Adrenal gland (tissue), 12 donors: Measurements from ENCODE around the gene DLG2. TPM values are rescaled to one million over a fixed set of nuclear protein-coding genes. Genes with fewer than 3 reads are reported as not detected.

ENCODE experiments used
- DNase-seq, 7 donors: peaks; one replicate each; pipeline ENCODE4 v3.0.0-alpha.2; 2019 to 2020
- H3K27ac ChIP-seq, 5 donors: fragments of 200-600 bp; sonication (generic) in 4 of 5; 1 replicate in 3 of 5; 2 replicates in 2 of 5; pipeline versions ENCODE4 v1.5.1 to v1.8.0; 2016 to 2020; ENCODE audit warnings: mild to moderate bottlenecking in 1 of 5
- H3K27me3 ChIP-seq: fragments of 200-600 bp; 2 replicates; pipeline ENCODE4 v1.8.0; 2021
- H3K36me3 ChIP-seq, 2 donors: fragments of 200-600 bp; replicated peaks in 1 of 2; 1 replicate in 1 of 2; 2 replicates in 1 of 2; pipeline versions ENCODE4 v1.5.1 to v1.8.0; 2018 to 2022
- H3K4me1 ChIP-seq, 2 donors: fragments of 200-600 bp; replicated peaks in 1 of 2; 1 replicate in 1 of 2; 2 replicates in 1 of 2; pipeline versions ENCODE4 v1.5.1 to v1.8.0; 2018 to 2021
- H3K4me3 ChIP-seq, 4 donors: fragments of 200-600 bp; sonication (generic) in 3 of 4; one replicate each; pipeline ENCODE4 v1.5.1; 2016 to 2018
- H3K9me3 ChIP-seq, 3 donors: fragments of 200-600 bp; sonication (generic) in 1 of 3; replicated peaks in 1 of 3; 1 replicate in 2 of 3; 2 replicates in 1 of 3; pipeline versions ENCODE4 v1.5.1 to v1.8.0; 2016 to 2021
- CTCF ChIP-seq, 6 experiments: fragments of 450-650 bp in 4 of 6; fragments of 200-600 bp in 2 of 6; sonication (generic) in 1 of 6; IDR thresholded peaks; 1 replicate in 5 of 6; 2 replicates in 1 of 6; pipeline versions ENCODE4 v1.5.1 to v1.8.0; 2016 to 2021; ENCODE audit warnings: antibody characterized with exemption in 6 of 6, mild to moderate bottlenecking in 2 of 6, moderate library complexity in 1 of 6
- POLR2A ChIP-seq, 2 donors: fragments of 450-650 bp; IDR thresholded peaks; one replicate each; pipeline ENCODE4 v1.6.1; 2017; ENCODE audit warnings: antibody characterized with exemption in 2 of 2, mild to moderate bottlenecking in 2 of 2, moderate library complexity in 1 of 2
- WGBS, 4 donors: extraction: QIAGEN DNeasy Blood & Tissue Kit in 2 of 4; methylation state at CpG; one replicate each; pipeline versions ENCODE4 v1.1.5 to v1.1.7; 2013 to 2017; 5-methylcytosine and 5-hydroxymethylcytosine counted together
- intact Hi-C, 2 donors: fragments of 100-400 bp; cut with DNase I; formaldehyde crosslinking; loops; one replicate each; pipeline versions ENCODE4 v1.14.1 to v1.15.0; 2022 to 2023
- polyA plus RNA-seq, 3 donors: library from polyadenylated mRNA; stranded (reverse); fragments of 200-250 nt in 2 of 3; fragments of 350-450 nt in 1 of 3; fragmentation: Illumina TruSeq in 1 of 3; extraction: RNeasy Lipid Tissue Mini Kit (QIAGEN cat#74804) in 1 of 3; gene quantifications; one replicate each; pipeline ENCODE4 v1.2.3, GENCODE V29; 2013 to 2014
- total RNA-seq, 9 donors: library from RNA; depleted of rRNA in 4 of 9; stranded (reverse); fragments of >200 nt in 4 of 9; fragments of 120-200 nt in 1 of 9; fragmentation: NEBNext Ultra II Directional in 1 of 9; extraction: Animal tissue kit (Norgen Biotek cat#: 25700) in 1 of 9; gene quantifications; one replicate each; pipeline versions ENCODE4 v1.1.0 to v1.2.4, GENCODE V29; 2013 to 2023
- donor health status: healthy with polysubstance abuse.
- donor health status: Bipolar disorder and iron deficiency.
- donor health status: DM: yes; HTN: yes; CAD: no.
- donor health status: DM: no; HTN: no; CAD: no.
- donor health status: DM: no; HTN: no; CAD: no.
- donor health status: DM: yes; HTN: yes; CAD: no.

The DLG2 gene
- total and polyA plus RNA-seq, 12 donors = 8.3 to 101 (median 37.5) TPM

- intact Hi-C loops = no loop called here
- no peak for DNase-seq
- Histone ChIP-seq H3K9me3 (peaks cover 0 to 22% (median 0%) of the 10 kb centered on the region in 3 donors), H3K27me3 (no peaks in the 10 kb centered on the region), H3K36me3 (no peaks in the 10 kb centered on the region), H3K4me1 (no peaks in the 10 kb centered on the region), H3K27ac (no peak overlapping the region), H3K4me3 (no peak overlapping the region)
- TF ChIP-seq POLR2A (IDR thresholded peaks at IDR 0.05) (no peak), CTCF (IDR thresholded peaks at IDR 0.05) (no peak)
- WGBS, 4 donors = 55 to 69% (median 60%) methylated on average over 1 of the region's 1 CpG
Observed at GRCh38 chr11:84804041-84804440, 823.1 kb downstream of the DLG2 start.

GRCh38 chr11:84800755-84801346 lies 826.3 kb downstream of the DLG2 start:
- 71 to 77% (median 74%) methylated on average over 8 of the region's 8 CpGs for WGBS, 4 donors
- intact Hi-C loops = no loop called here
- no peak for DNase-seq
- Histone ChIP-seq H3K36me3 (no peaks in the 10 kb centered on the region), H3K4me1 (no peaks in the 10 kb centered on the region), H3K27ac (no peak overlapping the region), H3K27me3 (no peaks in the 10 kb centered on the region), H3K9me3 (peaks cover 0 to 4% (median 0%) of the 10 kb centered on the region in 3 donors), H3K4me3 (no peak overlapping the region)
- peak in 4 of 6 experiments; percentile 9 to 37 (median 17) for TF ChIP-seq CTCF (IDR thresholded peaks at IDR 0.05)
- no peak for TF ChIP-seq POLR2A (IDR thresholded peaks at IDR 0.05)

- Histone ChIP-seq H3K27me3 (no peaks in the 10 kb centered on the region), H3K36me3 (no peaks in the 10 kb centered on the region), H3K4me1 (no peaks in the 10 kb centered on the region), H3K9me3 (no peaks in the 10 kb centered on the region), H3K27ac (no peak overlapping the region), H3K4me3 (no peak overlapping the region)
- 67 to 80% (median 77%) methylated on average over 3 of the region's 3 CpGs for WGBS, 4 donors
- no peak for DNase-seq
- intact Hi-C loops = no loop called here
- TF ChIP-seq CTCF (IDR thresholded peaks at IDR 0.05) (no peak), POLR2A (IDR thresholded peaks at IDR 0.05) (no peak)
Observed at GRCh38 chr11:84799112-84799511, 828.0 kb downstream of the DLG2 start.

GRCh38 chr11:84795698-84796097 lies 831.4 kb downstream of the DLG2 start:
- 83 to 96% (median 96%) methylated on average over 2 to 8 of the region's 8 CpGs for WGBS, 4 donors
- no peak for DNase-seq
- TF ChIP-seq CTCF (IDR thresholded peaks at IDR 0.05) = no peak
- no peak for TF ChIP-seq POLR2A (IDR thresholded peaks at IDR 0.05)
- Histone ChIP-seq H3K9me3 (no peaks in the 10 kb centered on the region), H3K36me3 (no peaks in the 10 kb centered on the region), H3K27ac (no peak overlapping the region), H3K4me3 (no peak overlapping the region), H3K27me3 (no peaks in the 10 kb centered on the region), H3K4me1 (no peaks in the 10 kb centered on the region)
- intact Hi-C loops = no loop called here
